ENCODE data around the gene FAM72A.
A peak's percentile ranks its signal among the peaks of the same experiment; 100 is the strongest.

Gene FAM72A

DNA sequence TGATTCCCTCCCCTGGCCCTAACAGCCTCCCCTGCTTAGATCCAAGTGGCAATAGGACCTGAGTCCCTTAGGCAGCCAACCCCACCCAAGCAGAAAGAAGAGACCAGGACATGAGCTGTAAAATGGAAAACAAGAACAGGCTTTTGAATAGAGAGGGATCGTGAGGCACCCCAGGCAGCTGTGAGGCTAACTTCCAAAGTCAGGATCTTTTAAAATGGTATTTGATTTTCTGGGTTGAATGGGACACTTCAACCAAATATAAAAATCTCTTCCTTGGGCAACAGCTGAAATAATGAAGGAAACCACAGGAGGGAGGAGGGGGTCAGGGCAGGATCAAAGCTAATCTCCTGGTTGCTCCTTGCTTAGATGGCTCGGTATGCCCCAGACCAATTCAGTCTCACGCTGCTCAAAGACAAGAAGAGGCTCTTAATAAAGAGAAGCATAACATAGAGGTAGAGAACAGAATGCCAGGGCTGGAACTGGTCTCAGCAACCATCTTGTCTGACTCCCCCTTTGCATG, 56.8 kb downstream of the FAM72A start:
- DNase-seq: no peak

DNA sequence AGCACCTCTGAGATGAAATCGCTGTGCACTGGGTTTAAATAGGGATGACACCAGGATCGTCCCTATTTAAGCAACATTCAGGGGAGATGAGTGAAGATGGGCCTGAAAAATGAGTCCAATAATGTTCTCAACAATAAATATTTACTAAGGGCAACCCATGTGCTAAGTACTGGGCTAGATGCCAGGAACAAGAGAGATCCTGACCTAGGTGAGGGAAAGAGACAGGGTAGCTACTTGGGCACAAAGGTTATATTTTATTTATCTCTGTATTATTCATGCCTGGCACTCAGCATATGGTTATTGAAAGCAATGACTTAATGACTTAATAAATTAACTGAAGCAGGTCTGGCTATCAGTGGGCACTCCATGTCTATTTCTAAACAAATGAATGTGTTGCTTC, 58.0 kb downstream of the FAM72A start:
- DNase-seq: no peak

DNA sequence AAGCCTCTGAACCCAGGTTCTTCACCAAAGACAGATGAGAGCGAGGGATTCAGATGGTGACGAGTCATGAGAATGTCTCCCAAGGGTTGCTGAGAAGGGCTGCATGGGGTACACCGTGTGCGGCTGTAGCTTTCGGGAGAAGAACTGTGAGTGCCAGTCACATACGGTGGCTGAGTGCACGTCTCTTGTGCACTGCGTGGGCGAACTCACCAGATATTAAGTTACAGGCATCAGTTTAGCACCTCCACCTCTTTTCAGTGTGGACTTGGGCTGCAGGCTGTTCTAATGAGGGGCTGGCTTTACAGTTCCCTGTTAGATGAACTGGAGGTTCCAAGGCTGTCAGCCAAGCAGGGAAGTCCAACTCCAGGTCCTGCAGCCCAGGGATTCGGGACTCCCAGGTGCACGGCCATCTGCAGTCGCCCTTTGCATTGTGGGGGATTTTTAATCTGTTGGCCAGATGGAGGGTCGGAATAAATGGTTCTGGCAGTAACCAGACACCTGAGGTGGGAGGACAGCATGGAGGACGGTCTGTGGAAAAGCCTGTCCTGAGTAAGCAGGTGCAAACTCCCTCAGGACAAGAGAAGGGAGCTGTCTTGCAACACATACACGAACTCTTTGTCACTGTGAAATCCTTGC, 59.0 kb downstream of the FAM72A start:
- DNase-seq: no peak

DNA sequence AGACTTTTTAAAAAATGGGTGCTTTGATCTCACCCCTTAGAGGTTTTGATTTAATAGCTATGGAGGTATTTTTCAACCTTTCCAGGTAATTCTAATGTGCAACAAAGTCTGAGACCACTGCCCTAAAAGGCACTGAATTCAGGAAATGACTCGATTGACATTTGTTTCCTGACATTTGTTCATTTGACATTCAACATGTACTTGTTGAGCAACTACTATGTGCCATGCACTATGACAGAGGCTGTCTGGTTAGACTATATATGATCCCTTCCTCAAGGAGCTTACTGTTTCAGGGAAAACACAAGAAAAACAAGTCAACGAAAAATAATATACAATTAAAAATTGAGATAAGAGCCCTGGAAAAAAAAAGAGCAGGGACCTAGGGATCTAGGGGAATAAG, 59.9 kb downstream of the FAM72A start:
- no peak for DNase-seq

DNA sequence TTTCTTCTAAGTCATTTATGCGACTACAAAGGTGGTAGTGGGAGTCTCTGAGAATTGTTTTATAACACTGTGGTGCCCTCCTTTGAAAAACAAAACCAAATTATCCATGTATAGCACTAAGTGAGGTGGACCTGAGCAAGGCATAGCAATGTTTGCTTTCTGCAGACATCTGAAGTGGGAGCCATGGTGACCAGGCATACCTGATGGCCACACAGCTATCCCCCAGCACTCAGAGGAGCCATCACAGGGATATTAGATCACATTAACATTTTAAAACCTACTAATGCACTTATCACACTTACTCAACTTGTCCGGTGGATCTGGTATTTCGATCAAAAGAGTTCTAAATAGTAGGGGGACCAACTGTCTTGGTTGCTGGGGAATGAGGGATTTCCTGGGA, 60.6 kb downstream of the FAM72A start:
- DNase-seq: no peak

DNA sequence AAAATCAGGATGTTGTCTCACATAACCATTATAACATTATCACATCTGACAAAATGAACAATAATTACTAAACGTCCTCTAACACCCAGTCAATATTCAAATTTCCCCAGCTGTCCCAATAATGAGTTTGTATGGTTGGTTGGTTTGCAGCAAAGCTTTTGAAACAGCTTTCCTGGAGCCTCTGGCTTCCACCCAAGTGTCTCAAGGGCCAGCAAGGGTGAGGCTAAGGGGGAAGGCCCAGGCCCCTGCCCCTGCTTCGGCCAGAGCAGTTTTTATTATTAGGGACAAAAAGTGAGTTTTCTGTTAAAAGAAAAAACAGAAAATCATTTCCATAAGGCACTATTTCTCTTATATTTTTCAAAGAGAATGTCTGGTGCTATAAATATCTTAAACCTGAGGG, 66.4 kb downstream of the FAM72A start:
- DNase-seq: peak; percentile 22
